Activated CD4-positive, alpha-beta T cell treated with anti-CD3 and anti-CD28 coated beads, Interleukin-2, Interleukin-4, amounts not matched to agents 100 ng/mL and 50 ng/mL, durations not matched to agents 16 hours and 8 hours (primary cell): ENCODE data around the gene SLC25A13.

Experiments
- DNase-seq: peaks from one replicate; pipeline ENCODE4 v3.0.0-alpha.2; 2020; ENCODE audit warnings: low spot score

Gene SLC25A13

GRCh38 chr7:96243241-96243640, 78.7 kb downstream of the SLC25A13 start:
- no peak for DNase-seq

GRCh38 chr7:96241855-96242254, 80.0 kb downstream of the SLC25A13 start:
- DNase-seq = no peak

GRCh38 chr7:96238976-96239766, 82.7 kb downstream of the SLC25A13 start:
- no peak for DNase-seq

GRCh38 chr7:96238474-96238873, 83.4 kb downstream of the SLC25A13 start:
- DNase-seq = no peak

GRCh38 chr7:96237040-96237439, 84.9 kb downstream of the SLC25A13 start:
- DNase-seq = no peak

GRCh38 chr7:96236198-96237039, 85.5 kb downstream of the SLC25A13 start:
- DNase-seq = no peak

GRCh38 chr7:96235281-96235680, 86.6 kb downstream of the SLC25A13 start:
- no peak for DNase-seq

GRCh38 chr7:96233528-96234154, 88.3 kb downstream of the SLC25A13 start:
- DNase-seq = no peak

GRCh38 chr7:96233084-96233483, 88.8 kb downstream of the SLC25A13 start:
- no peak for DNase-seq

- DNase-seq = no peak
These were observed 93.1 kb downstream of the SLC25A13 start for GRCh38 chr7:96228760-96229159.

- no peak for DNase-seq
These were observed 96.6 kb downstream of the SLC25A13 start for GRCh38 chr7:96225251-96225650.

GRCh38 chr7:96224685-96225084, 97.2 kb downstream of the SLC25A13 start:
- peak; percentile 2 for DNase-seq

GRCh38 chr7:96224073-96224472, 97.8 kb downstream of the SLC25A13 start:
- DNase-seq = no peak

GRCh38 chr7:96221888-96222287, 100.0 kb downstream of the SLC25A13 start:
- DNase-seq = no peak

- no peak for DNase-seq
These were observed 102.3 kb downstream of the SLC25A13 start for GRCh38 chr7:96219378-96220130.

GRCh38 chr7:96218664-96219243, 103.1 kb downstream of the SLC25A13 start:
- DNase-seq = no peak

- no peak for DNase-seq
These were observed 104.8 kb downstream of the SLC25A13 start for GRCh38 chr7:96217147-96217546.

- DNase-seq = no peak
These were observed 105.5 kb downstream of the SLC25A13 start for GRCh38 chr7:96216373-96216772.

GRCh38 chr7:96212474-96212873, 109.4 kb downstream of the SLC25A13 start:
- DNase-seq = no peak

- no peak for DNase-seq
These were observed 109.9 kb downstream of the SLC25A13 start for GRCh38 chr7:96211954-96212353.

GRCh38 chr7:96205665-96206064, 116.2 kb downstream of the SLC25A13 start:
- DNase-seq = no peak

- no peak for DNase-seq
These were observed 117.3 kb downstream of the SLC25A13 start for GRCh38 chr7:96204601-96205000.
